Activated CD8-positive, alpha-beta memory T cell treated with anti-CD3 and anti-CD28 coated beads, Interleukin-2, amount 50 U/mL, for 24 hours (primary cell): Measurements from ENCODE around the gene PKIB.
"Not testable (repeated sequence)": the region's sequence is repeated elsewhere in the genome, so short reads cannot be mapped to it uniquely, and the experiment has no call there.

Experiments
- DNase-seq: peaks from one replicate; pipeline ENCODE4 v3.0.0-alpha.2; 2020; ENCODE audit errors: extremely low read depth

PKIB gene

GRCh38 chr6:122620902-122621301 lies 10.7 kb downstream of the PKIB start:
- DNase-seq: no peak

DNA sequence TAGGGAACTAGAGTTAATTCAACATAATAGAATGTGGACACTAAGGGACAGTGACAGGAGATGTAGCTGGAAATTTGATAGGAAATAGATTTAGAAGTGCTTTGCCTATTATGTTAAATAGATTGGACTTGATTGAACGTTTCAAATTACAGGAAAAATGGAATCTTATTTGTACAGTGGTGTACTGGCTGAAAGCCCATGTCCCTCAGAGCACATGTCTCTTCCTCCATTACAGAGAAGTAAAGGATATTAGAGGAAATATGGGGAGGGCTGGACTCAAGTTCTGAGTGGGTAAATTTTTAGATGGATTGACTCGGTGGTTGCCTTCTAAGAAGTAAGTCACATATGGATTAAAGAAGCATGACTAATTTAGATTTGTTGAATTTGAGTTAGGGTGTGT lies 11.4 kb downstream of the PKIB start:
- no peak for DNase-seq

- no peak for DNase-seq
Observed at GRCh38 chr6:122622479-122622878, 12.3 kb downstream of the PKIB start.

DNA sequence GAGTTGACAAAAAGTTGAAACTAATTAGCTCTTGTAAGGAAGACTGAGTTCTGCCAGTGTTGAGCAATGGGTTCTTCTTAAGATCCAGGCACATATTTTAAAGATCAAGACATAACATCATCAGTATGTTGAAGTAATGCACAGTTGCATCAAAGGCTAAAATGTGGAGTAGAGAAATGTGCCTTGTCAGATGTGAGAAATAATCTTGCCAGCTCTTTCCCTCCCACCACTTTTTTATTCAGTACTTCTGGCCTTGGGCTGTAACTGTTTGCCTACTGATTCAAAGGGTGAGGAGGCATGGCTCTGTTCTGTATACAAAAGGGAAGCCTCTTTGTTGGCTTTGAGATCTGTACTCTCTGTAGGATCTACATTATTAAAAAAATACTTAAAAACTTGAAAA lies 13.1 kb downstream of the PKIB start:
- no peak for DNase-seq

DNA sequence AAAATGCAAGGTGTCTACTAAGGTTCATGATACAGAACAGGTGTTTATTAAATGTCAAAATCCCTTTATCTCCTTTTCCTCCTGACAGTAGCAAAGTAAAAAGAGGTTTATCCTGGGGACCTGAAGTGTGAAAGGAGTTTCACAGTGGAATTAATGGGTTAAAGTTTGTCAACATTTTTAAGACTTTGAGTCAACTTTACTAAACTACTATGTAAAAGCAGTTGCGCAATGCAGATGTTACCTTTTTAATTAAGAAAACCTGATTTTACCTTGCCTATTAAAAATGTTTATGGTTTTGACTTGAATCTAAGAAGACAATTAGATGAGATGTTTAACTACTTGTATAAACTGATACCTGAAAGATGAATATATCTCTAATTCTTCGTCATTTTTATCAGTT lies 14.6 kb downstream of the PKIB start:
- no peak for DNase-seq

DNA sequence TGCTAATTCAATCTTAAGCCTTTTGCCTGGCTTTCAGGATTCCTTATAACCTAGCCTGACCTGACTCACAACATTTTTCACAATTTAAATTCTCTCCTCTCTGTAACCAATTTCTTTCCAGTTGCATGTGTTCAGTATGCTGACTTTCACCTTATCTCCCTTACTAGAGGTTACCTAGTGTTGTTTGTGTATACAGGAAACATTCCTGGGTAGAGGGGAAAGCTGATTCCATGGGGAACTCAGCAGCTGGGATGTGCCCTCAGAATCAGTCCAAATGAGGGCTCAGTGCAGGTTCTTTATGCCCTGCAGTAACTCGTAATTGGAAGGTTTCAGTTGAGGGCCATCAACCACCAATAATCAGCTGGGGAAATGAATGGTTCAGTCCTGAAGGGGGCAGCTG lies 18.5 kb downstream of the PKIB start:
- no peak for DNase-seq

DNA sequence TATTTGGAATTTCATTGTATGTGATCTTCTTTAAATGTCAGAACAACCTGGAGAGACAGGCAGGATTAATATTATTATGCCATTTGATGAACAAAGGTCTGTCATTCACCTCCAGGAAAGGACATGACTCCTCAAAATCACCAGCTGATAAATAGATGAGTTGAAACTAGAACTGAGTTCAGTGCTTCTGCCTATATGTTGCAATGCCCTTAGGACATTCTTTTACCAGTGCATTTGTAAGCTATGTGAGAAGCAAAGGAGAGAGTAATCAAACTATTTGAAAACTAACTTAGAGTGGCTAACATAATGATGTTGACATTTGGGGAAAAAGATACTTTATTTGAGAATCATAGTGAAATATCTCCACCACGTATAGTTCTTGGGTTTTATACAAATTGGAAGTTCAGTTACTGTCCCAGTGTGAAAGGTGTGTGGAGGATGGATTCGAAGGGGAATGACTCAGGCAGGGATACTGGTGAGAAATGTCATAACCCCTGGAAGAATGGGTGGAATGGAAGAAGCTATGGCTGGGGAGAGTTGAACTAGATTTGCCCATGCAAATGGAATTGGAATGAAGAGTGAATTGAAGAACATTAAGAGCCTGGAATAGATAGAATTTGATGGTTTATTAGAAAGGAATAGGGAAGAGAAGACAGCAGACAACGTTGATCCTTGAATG lies 21.5 kb downstream of the PKIB start:
- DNase-seq: no peak

GRCh38 chr6:122640366-122640765 lies 30.2 kb downstream of the PKIB start:
- DNase-seq: no peak

GRCh38 chr6:122641819-122642218 lies 31.6 kb downstream of the PKIB start:
- DNase-seq: no peak

DNA sequence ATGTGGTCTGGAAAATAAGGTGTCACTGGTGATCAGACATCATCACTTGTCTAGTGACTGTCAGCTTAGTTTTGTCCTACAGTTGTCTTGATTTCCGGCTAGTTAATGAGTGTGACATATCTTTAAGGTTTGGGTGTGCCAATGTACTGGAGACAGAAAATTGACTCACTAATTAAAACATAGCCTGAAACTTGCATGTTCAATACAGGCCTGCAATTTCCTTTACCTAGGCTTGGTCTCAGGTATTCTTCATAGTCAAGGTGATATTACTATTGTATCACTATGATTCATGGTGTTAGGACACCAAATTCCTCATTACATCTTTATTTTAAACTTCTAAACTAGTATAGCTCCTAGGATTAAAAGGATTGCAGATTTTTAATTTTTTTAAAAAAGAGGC lies 32.4 kb downstream of the PKIB start:
- DNase-seq: not testable (repeated sequence)

DNA sequence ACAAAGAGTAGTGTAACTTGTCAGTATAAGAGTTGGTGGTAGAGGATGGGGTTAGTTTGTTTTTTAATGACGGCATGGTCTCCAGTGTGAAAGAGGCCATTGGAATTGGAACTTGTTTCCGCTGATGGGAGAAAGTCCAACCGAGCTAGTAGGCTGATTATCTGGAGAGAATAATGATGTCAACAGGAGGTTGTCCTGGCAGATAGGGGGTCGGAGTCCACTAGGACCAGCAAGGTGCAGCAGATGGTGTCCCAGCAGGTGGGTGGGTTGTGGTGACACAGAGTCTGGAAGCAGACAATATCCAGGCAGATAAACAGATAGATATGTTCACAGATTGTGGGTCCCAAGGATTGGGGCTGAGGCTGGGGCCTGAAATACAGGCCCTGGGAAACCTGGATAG lies 35.1 kb downstream of the PKIB start:
- no peak for DNase-seq

DNA sequence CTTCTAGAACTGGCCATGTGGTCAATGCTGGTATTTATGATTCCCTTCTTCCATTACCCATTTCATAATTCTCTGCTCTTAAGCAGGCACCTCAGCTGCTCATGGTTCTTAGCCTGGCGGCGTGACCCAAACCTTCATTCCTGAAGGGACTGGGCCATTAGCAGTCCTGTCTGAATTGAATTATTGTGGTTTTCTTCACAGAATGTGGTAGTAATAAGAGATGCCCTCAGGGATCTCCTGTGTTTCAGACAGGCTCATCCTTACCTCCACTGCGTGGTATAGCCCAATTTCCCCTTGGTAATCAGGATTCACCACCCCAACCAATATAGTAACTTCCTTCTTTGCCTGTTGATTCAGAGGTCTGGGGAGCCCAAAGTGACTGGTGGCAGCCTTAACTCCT lies 37.6 kb downstream of the PKIB start:
- DNase-seq: no peak

DNA sequence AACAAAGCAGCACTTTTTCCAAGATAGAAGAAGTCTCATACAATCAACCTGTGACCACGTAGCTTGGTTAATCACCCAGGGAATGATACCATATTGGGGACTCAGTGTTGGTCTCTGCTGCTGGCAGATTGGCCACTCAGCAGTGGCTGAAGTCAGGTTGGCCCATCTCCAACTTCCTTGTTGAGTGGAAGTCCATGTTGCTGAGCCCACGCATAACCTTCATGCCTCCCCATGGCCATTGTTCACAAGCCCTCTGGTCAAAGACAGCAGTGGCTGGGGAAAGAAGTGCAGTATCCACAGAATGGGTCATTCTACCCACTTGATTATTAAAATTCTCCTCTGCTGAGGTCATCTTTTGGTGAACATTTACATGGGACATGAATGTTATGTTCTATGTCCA lies 38.5 kb downstream of the PKIB start:
- no peak for DNase-seq

GRCh38 chr6:122649701-122650100 lies 39.5 kb downstream of the PKIB start:
- DNase-seq: no peak

DNA sequence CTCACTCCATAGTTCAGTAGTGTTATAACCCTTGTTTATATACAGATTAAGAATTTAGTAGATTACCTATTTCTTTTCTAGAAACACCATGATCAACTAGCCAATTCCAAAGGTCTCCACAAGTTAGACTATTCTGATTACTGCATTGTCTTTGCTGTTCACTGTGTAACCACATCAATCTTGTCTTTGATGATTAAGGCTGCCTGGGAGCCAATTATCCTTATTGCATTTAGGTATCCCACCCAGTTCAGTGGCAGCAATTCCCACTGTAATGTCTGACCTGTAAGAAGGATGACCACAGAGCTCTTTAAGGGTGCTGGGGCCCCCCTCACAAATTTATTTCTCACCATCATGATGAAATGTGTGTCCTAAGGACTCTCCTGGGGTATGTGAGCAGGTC lies 40.2 kb downstream of the PKIB start:
- no peak for DNase-seq

GRCh38 chr6:122651031-122651430 lies 40.8 kb downstream of the PKIB start:
- no peak for DNase-seq

GRCh38 chr6:122651604-122652003 lies 41.4 kb downstream of the PKIB start:
- no peak for DNase-seq

GRCh38 chr6:122652431-122652830 lies 42.2 kb downstream of the PKIB start:
- no peak for DNase-seq

DNA sequence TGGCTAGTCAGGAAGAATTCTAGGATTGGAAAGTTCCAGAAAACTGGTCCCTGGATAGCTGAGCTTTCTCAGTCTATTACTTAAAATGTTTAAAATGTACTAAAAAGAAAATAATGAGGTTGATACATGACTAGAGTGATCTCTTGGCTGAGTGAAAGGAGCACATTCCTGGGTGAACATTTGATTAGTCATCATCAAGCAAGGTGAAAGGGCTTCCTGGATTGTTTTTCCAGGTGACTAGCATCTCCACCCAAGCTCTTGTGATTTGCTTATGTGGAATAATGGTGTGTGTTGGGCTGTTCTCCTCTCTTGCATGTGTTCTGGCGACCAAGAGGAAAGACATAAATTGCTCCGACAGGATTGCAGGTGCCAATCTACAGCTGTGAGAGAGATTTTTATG lies 42.9 kb downstream of the PKIB start:
- DNase-seq: no peak

- no peak for DNase-seq
Observed at GRCh38 chr6:122654012-122654411, 43.8 kb downstream of the PKIB start.

DNA sequence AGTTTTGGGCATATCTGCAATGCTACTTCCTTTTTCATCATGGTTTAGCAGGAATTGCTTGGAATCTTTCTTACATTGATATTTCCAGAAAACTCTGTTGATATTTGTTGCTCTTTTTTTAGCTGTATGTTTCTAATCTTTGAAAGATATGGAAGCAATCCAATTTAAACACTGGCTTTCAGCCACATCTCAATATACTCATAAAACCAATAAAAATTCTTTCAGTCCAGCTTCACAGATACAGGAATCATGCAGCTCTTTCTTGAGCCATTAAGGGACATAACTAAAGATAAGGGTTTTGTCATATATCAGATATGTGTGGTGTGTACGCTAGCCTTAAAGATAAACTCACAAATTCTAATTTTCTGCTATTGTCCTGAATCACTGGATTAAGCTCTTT lies 47.4 kb downstream of the PKIB start:
- DNase-seq: no peak

DNA sequence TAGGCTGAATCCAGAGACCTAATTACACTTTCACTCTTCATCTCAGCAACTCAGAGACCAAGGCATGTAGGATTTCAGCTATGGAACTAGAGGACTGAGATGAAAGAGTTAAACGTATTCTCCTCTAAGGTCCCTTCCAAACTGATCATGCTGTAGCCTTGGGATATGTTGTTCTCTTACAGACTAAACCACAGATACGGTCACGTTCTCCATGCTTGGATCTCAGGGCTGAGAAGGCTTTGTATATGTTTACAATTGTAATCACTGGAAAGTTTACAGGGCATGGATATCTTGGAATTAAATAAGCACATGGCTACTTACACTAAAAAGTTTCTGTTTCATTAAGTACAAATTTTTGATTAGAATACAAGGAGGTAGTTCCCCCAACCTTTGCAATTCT lies 50.1 kb downstream of the PKIB start:
- DNase-seq: no peak

GRCh38 chr6:122663981-122664380 lies 53.8 kb downstream of the PKIB start:
- no peak for DNase-seq

- no peak for DNase-seq
Observed at GRCh38 chr6:122665929-122666328, 55.7 kb downstream of the PKIB start.
